IPS-NIHi7 (cell line): ENCODE measurements around the gene ABLIM3.

Source experiments
- DNase-seq: peaks from one replicate; pipeline ENCODE4 v3.0.0; 2012; ENCODE audit warnings: mixed read lengths; ENCODE audit errors: extremely low spot score

ABLIM3 gene

GRCh38 chr5:149304195-149305078 lies 163.1 kb downstream of the ABLIM3 start:
- DNase-seq = no peak

GRCh38 chr5:149309354-149309753 lies 168.1 kb downstream of the ABLIM3 start:
- no peak for DNase-seq
